Activated CD4-positive, alpha-beta T cell treated with anti-CD3 and anti-CD28 coated beads for 48 hours (primary cell): Measurements from ENCODE around the gene AHRR.
"Not testable (repeated sequence)": the region's sequence is repeated elsewhere in the genome, so short reads cannot be mapped to it uniquely, and the experiment has no call there.

ENCODE experiments used
- DNase-seq: peaks from one replicate; pipeline ENCODE4 v3.0.0-alpha.2; 2020

AHRR gene

DNA sequence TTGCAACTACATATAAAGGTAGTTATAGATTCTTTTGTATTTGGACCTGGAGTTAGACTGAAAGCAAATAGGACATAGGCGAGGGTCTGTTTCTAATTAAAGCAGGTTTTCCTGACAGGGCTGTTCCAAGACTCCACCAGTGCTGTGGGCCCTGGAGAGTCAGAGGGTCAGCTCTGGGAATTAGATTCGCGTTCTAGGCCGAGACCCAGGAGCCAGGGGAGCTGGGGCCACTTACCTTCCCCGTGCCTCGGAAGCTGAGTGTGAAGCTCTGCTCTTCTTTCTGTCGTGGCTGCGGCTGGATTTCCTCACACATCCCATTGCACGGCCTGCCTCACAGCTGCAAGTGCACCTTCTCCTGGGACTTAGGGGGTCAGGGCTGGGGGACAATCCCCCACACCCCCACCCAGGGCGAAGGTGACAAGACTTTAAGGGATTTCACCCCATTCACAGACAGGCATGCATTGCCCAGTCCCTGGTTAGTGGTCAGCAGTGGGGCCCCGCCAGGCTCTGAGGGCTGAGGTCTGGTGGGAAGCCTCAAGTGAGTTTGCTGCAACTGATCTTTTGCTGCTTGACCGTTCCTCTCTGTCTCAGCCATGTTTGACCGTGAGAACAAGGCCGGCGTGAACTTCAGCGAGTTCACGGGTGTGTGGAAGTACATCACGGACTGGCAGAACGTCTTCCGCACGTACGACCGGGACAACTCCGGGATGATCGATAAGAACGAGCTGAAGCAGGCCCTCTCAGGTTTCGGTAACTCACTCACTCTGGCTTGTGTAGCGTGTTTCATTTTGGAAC, 15.3 kb upstream of the AHRR start:
- DNase-seq = no peak

DNA sequence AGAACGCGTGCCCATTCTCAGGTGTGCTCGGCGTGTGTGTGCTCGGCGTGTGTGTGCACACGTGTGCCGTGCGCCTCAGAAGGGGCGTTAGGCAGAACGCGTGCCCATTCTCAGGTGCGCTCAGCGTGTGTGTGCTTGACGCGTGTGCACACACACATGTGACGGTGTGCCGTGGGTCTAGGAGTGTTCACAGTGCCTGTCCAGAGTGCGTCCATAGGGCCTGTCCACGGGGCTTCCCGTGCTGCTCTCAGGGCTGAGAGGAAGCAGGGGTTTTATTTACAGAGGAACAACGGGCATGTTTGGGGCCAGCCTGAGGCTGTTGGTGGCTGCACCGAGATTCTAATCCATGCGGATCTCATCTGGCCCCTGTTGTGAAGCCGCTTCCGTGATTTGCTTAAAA, 14.2 kb upstream of the AHRR start:
- no peak for DNase-seq

DNA sequence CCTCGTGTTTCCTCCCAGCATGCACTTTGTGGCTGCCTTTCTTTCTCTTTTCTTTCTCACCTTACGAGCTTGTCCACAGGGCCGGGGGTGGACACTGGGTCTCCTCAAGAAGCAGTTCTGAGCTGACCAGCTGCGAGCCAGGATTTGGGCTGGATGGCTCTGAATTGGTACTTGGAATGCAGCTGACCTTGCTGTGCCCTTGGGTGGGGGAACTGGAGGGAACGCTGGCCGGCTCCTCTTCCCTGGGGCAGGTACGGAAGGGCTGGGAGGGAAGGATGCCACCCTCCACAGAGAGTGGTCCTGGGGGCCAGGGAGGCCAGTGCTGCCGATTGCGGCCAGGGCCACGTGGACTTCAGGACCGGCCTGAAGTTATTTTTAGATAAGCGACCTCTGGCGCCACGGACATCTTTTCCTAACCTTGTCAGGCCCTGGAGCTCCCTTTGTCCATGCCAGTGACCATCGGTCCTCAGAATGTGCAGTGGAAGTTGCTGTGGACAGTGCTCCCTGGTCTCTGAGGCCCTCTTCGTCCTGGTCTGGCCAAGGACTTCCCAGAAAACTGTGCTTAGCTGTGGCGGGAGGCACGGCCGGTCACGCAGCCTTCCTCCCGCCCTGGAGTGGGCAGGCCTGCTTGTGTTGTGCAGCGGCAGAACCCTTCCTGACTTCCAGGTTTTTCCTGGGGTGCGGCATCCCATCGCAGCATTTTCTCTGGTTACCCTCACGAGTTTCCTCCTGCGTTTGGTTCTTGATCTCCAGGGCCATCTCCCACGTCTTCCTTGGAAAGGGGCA, 13.5 kb upstream of the AHRR start:
- DNase-seq = no peak

GRCh38 chr5:308672-309271, 12.7 kb upstream of the AHRR start:
- no peak for DNase-seq

DNA sequence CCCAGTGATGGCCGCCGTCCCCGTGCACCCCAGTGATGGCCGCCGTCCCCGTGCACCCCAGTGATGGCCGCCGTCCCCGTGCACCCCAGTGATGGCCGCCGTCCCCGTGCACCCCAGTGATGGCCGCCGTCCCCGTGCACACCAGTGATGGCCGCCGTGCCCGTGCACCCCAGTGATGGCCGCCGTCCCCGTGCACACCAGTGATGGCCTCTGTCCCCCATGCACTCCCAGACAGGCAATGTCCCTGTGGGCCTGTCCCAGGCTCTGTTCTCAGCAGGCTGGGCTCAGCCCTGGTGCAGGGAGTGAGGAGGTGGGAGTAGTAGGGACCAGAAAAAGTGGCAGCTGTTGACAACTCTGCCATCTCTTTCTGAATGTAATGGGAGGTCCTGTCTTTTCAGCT, 11.7 kb upstream of the AHRR start:
- DNase-seq = not testable (repeated sequence)

GRCh38 chr5:310516-310915, 11.0 kb upstream of the AHRR start:
- no peak for DNase-seq

GRCh38 chr5:310941-311434, 10.5 kb upstream of the AHRR start:
- no peak for DNase-seq

DNA sequence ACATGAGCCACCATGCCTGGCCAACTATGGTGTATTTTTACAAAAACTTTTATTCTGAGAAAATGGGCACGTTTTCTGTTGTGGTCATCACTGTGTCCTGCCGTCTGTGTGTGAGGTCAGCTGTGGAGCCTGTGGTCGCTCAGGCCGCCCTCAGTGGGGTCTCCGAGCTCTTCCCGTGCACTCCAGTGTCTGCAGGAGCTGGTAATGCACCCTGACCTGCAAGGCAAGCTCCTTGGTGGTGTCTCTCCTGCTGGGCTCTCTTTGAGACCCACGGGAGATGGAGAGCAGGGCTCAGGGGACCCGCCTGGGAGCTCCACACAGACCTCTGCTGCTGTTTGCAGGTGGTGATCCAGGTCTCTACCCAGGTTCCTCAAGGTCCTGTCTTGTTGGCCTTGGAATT, 9.6 kb upstream of the AHRR start:
- DNase-seq = no peak

DNA sequence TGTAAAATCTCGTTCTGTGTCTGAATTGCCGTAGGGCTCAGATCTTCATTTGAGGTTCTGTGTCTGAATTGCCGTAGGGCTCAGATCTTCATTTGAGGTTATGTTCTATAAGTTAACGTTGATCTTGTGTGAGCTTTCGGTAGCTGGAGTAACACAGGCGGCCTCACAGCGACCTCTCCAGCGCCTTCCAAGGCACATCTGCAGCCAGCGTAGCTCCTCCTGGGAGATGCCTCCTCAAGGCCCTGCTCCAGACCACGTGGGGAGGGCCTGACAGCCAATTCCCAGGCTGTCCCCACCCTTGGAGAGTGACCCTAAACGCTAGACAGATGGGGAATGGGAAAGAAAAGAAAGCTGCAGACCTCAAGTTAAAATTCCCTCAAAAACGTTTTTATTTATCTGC, 8.7 kb upstream of the AHRR start:
- no peak for DNase-seq

- no peak for DNase-seq
Observed at GRCh38 chr5:313265-313664, 8.2 kb upstream of the AHRR start.

GRCh38 chr5:313806-314376, 7.6 kb upstream of the AHRR start:
- no peak for DNase-seq

- DNase-seq = no peak
Observed at GRCh38 chr5:314676-315487, 6.6 kb upstream of the AHRR start.

DNA sequence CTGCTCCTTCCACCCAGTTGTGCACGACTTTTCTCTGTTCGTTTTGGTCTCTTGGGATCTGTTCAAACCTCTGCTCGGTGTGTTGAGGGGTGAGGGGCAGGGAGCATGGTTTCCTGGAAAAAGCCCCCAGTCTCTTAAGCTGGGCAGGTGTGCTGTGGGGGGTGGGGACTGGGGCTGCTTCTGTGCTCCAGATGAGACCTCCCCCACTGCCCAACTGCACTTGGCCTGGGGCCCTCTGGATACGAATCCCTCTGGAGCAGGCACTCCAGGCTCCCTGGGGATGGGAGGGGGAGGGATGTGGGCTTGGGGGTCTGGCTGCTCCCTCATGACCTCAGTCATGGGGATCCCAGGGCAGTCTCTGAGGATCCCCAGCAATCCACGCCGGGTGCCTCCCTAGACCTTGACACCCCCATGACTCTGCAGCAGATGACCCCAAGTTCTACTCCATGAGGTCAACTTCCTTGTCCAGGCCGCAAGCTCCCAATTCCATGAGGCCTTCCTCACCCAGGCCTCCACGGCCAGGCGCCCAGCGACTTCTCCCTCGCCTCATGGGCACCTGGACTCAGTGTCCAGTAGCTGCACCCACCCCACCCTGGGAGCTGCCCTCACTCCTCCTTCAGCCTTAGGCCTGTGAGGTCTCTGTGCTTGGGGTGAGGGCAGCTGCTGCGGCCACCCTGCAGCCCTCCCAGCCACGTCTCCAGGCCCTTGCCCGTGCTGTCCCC, 5.9 kb upstream of the AHRR start:
- DNase-seq = no peak

- DNase-seq = no peak
Observed at GRCh38 chr5:316210-317085, 5.1 kb upstream of the AHRR start.

GRCh38 chr5:317086-317811, 4.3 kb upstream of the AHRR start:
- DNase-seq = peak; percentile 70

GRCh38 chr5:318341-318897, 3.1 kb upstream of the AHRR start:
- DNase-seq = no peak

DNA sequence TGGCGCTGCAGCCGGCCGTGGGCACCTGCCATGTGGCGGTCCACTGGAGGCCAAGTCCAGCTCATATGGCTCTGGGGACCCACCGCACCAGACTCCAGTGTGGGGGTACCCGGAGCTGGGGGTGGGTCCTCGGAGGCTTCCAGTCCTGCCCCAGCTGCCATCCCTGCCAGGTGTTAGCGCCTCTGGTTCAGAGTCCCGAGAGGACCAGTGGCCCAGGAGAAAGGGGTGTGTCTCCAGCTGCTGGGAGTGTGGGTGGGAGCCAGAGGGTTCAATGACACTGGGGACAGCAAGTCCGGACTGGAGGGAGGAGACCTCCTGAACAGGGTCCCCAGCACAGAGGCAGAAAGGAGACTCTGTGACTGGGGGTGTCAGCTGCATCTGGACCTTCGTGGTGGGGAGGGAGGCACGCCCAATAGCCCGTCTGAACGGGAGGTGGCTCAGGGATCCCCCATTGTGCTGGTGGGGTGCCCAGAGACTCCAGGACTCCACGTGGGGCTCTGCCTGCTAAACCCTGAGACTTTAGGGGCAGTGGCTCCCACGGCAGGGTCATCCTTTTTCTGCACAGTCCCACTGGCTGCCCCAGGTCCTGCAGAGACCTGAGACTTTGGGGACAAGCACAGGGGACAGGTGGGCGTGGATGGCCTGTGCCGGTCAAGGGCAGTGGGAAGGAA, 2.4 kb upstream of the AHRR start:
- no peak for DNase-seq

GRCh38 chr5:320524-321229, 837 bp upstream of the AHRR start:
- DNase-seq = no peak
